Dermis microvascular lymphatic vessel endothelial cell (primary cell): ENCODE results near the gene TBXAS1. TPM values are rescaled to one million over a fixed set of nuclear protein-coding genes. Genes with fewer than 3 reads are reported as not detected.
A peak's percentile ranks its signal among the peaks of the same experiment; 100 is the strongest.

Experiments
- DNase-seq, 2 donors: peaks; one replicate each; pipeline versions ENCODE4 v3.0.0 to v3.0.0-alpha.2; 2010; ENCODE audit warnings: low read depth in 2 of 2
- total RNA-seq: library from RNA; depleted of rRNA; stranded (reverse); fragments of >200 nt; gene quantifications from 2 replicates; pipeline ENCODE4 v1.2.1, GENCODE V29; 2014

The TBXAS1 gene
- 0.38 and 0.64 TPM in 2 replicates for total RNA-seq

- DNase-seq, result peak in 1 of 2 donors; percentile 62
These were observed at the start of gene TBXAS1 for GRCh38 chr7:139829025-139829774. TSS of gene TBXAS1 (plus strand) at chr7:139829264. CDS start at chr7:139829391, 127 bp downstream.

- DNase-seq, result no peak
These were observed 46.1 kb upstream of the TBXAS1 start for GRCh38 chr7:139782932-139783331.

DNA sequence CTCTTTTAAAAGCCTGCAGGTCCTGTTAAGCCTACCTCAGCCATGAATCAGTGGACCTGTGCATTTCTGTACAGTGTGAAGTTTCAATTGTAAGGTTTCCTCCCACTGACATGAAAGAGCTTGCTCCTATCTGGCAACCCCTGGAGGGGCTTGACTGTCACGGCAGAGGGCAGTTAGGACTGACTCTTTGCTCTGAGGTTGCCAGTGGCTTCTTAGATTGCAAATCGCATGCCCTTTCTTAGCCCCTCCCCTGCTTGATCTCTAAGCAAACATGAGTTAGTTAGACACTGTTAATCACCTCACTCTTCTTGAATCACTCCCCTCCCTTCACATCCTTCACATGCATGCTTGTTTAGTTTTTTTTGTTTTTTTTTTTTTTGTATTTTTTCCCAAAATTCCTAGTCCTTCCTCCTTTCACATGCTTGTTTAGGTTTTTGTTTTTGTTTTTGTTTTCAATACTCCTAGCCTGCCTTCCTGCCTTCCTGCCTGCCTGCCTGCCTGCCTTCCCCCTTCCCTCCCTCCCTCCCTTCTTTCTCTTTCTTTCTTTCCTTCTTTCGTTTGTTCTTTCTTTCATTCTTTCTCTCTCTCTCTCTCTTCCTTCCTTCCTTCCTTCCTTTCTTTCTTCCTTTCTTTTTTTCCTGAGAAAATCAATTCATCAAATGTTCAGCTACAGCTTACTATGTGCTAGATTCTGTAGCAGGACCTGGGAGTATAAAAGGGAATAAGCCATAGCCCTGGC lies 45.2 kb upstream of the TBXAS1 start:
- DNase-seq, result no peak

GRCh38 chr7:139784648-139785047 lies 44.4 kb upstream of the TBXAS1 start:
- DNase-seq, result no peak

GRCh38 chr7:139791316-139791715 lies 37.7 kb upstream of the TBXAS1 start:
- DNase-seq, result no peak

DNA sequence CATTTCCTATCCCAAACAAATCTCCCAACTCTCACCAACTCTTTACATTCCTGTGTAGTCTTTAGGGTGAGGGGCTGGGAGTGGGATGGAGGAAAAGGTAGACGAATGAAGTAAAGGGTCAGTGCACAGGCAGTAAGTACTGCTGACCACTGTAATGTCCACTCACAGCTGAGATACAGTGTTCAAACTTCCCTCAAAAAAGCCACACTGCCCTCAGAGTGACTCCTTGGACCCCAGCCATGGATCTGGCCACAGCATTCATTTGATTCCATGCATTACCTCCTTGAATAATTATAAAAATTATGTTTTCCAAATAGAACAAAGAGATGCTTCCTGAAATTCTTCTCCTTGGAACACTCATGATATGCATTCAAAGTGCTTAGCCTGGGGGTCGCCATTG lies 31.5 kb upstream of the TBXAS1 start:
- DNase-seq, result no peak

- no peak for DNase-seq
These were observed 30.8 kb upstream of the TBXAS1 start for GRCh38 chr7:139798221-139798620.

DNA sequence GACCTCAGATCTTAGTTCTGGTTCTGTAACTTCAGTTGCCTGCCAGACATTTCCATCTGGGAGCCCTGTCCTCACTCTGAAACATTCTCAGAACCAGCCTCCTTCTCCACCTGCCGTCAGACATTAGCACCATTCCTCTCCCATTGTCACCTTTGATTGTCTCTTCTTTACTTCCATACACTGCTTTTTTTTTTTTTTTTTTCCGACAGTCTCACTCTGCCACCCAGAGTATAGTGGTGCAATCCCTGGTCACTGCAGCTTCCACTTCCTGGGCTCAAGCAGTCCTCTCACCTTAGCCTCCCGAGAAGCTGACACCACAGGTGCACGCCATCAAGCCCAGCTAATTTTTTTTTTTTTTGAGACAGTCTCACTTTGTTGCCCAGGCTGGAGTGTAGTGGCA lies 30.2 kb upstream of the TBXAS1 start:
- no peak for DNase-seq

GRCh38 chr7:139799586-139799985 lies 29.5 kb upstream of the TBXAS1 start:
- DNase-seq, result peak in 1 of 2 donors; percentile 20

GRCh38 chr7:139804571-139804970 lies 24.5 kb upstream of the TBXAS1 start:
- DNase-seq, result no peak

DNA sequence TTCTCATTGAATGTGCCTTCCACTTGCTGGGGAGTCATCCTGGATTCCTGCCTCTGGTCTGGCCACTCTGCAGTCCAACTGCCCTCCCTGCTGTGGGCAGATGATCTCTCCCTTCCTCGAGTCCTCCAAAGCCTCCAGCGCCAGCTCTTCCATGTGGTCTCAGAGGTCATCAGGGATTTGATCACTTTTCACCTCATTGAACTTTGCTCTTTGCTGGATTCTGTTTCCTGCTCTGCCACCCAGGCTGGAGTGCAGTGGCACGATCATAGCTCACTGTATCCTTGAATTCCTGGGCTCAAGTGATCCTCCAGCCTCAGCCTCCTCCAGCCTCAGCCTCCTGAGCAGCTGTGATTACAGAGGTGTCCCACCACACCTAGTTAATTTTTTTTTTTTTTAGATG lies 22.1 kb upstream of the TBXAS1 start:
- DNase-seq, result no peak

GRCh38 chr7:139808427-139808826 lies 20.6 kb upstream of the TBXAS1 start:
- DNase-seq, result no peak

DNA sequence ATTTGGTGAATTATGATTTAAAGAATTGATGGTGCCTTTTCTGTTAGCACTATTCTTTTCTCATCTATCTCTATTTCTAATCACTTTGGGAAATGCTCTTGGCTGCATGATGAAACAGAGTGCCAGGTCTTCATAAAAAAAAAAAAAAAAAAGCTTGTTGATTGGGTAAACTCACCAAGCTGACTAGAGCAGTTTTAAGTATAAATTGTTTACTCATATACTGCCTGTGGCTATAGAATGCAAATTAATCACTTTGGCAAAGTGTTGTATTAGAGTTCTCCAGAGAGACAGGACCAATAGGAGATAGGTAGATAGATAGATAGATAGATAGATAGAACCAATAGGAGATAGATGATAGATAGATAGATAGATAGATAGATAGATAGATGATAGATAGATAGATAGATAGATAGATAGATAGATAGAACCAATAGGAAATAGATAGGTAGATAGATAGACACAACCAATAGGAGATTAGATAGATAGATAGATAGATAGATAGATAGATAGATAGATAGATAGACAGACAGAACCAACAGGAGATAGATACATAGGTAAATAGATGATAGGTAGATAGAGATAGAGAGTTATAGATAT lies 20.1 kb upstream of the TBXAS1 start:
- DNase-seq, result no peak

DNA sequence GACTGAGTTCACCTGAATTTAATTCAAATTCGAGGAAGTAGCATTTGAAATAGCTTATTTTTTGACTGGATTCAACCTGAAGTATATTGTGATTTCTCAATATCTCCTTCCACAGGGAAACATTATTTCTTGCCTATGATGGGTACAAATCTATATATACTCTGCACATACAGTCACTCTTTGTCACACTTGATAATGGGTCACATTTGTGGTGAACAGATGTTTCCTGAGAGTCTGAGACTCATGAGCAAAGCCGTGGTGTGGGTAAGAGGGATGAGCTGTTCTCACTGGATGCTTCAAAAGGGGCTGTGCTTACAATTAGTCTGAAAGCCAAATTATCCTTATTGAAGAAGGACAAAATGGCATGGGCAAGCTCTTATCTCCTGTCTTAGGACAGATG lies 18.0 kb upstream of the TBXAS1 start:
- peak in 1 of 2 donors; percentile 26 for DNase-seq

DNA sequence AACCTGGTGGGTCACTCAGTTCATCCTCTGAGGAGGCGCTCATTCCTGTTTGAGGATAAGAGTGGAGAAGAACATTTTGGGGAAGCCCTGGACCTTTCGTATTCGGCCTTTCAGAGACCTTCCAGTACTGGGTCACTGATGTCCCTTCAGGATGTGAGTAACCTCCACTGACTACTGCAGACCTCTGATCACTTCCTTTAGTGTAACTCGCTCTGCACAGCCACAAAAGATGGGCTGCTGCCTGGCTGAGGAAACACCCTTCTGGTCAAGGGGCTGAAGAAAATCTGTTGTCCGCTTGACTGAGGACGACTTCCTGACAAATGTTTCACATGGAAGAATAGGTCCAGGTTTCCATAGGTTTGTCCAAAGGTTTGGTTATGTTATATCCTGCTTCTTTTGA lies 15.9 kb upstream of the TBXAS1 start:
- DNase-seq, result peak in 1 of 2 donors; percentile 24

GRCh38 chr7:139813689-139814088 lies 15.4 kb upstream of the TBXAS1 start:
- DNase-seq, result no peak

DNA sequence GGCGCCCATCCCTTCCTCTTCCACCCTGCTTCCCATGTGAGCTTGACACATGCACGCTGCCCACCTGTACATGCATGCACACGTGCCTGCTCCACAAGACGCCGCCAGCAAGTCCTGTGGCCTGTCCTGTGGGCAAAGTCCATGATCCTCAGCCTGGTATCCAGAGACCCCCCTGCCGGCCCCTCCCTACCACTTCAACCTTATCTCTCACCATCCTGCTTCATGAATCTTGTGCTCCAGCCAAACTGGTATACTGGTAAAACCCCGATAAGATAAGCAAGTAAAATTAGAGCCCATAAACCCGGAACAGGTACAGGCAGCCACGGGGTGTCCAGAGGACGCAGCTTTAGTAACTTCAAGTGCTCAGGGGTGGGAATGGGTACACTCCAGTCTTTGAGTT lies 11.8 kb upstream of the TBXAS1 start:
- no peak for DNase-seq

DNA sequence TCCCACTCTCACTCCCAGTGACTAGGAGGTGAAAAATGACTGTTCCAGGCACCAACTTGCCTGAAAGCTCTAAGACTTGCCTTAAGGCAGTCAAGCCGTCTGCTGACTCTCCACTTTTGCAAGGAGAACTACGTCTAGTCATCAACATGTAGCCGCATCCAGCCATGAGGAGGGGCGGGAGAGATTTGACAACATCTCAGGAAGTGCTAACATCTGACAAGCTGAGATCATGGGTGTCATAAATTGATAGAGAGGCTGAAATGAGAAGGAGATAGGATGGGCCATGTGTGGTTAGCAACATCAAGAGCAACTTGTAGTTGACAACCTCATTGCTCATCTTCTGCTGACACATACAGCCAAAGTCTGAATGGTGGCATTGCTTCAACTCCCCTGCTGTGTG lies 9.0 kb upstream of the TBXAS1 start:
- no peak for DNase-seq

DNA sequence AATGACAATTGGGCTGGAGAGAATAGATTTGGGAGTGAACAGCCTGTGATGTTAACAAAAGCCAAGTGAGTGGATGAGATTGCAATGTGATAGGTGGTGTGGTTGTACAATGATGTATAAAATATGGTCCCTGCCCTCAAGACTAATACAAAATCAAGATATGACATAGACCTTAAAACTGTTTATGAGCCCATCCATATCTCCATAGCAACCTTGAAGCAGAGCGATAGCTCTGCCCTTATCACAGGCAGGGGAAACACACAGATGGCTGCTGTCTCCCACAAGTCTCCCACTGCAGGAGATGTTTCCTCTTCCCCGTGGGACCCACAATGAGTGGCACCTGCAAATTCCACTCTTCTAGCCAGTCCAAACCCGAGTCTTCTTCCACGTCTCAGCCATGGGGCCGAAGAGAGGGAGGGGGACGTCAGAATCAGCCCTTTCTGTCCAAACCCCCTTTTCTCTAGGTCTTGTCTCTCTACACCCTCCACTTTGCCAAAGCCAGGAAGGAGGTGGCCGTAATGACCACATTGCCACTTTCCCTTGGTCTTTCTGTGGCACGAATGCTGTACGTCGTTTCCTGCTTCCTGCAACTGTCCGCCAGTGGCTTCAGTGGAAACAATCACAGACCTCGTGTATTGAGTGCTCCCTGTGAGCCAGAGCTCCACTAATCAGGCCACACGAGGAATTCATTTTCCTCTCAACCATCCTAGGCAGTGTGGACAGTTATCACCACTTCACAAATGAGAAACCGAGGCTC lies 7.5 kb upstream of the TBXAS1 start:
- DNase-seq, result no peak

DNA sequence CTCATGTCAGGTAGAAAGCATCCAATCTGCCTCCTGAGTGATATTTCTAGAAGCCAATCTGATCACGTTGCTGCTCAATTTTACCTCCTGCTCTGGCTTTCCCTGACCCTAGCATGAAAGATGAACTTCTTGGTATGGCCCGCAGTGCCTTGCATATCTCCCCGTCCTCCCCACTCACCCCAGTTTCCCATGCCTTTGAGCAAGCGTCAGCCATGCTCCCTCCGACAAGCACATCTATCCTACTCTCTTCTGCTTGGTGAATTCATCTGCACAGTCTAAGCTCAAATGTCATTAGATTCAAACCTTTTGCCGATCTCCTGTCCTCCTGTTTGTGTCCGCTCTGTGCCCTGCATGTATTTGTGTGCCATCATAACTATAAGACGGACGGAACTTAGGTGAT lies 6.2 kb upstream of the TBXAS1 start:
- no peak for DNase-seq

- DNase-seq, result no peak
These were observed 5.0 kb upstream of the TBXAS1 start for GRCh38 chr7:139823959-139824521.
